Eye (tissue), 1 donor: ENCODE measurements around the gene AP1G2.
"Not testable (repeated sequence)": the region's sequence is repeated elsewhere in the genome, so short reads cannot be mapped to it uniquely, and the experiment has no call there.

ENCODE experiments used
- DNase-seq: peaks from one replicate; pipeline ENCODE4 v3.0.0-alpha.2; 2015

AP1G2 gene, protein sequence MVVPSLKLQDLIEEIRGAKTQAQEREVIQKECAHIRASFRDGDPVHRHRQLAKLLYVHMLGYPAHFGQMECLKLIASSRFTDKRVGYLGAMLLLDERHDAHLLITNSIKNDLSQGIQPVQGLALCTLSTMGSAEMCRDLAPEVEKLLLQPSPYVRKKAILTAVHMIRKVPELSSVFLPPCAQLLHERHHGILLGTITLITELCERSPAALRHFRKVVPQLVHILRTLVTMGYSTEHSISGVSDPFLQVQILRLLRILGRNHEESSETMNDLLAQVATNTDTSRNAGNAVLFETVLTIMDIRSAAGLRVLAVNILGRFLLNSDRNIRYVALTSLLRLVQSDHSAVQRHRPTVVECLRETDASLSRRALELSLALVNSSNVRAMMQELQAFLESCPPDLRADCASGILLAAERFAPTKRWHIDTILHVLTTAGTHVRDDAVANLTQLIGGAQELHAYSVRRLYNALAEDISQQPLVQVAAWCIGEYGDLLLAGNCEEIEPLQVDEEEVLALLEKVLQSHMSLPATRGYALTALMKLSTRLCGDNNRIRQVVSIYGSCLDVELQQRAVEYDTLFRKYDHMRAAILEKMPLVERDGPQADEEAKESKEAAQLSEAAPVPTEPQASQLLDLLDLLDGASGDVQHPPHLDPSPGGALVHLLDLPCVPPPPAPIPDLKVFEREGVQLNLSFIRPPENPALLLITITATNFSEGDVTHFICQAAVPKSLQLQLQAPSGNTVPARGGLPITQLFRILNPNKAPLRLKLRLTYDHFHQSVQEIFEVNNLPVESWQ

DNA sequence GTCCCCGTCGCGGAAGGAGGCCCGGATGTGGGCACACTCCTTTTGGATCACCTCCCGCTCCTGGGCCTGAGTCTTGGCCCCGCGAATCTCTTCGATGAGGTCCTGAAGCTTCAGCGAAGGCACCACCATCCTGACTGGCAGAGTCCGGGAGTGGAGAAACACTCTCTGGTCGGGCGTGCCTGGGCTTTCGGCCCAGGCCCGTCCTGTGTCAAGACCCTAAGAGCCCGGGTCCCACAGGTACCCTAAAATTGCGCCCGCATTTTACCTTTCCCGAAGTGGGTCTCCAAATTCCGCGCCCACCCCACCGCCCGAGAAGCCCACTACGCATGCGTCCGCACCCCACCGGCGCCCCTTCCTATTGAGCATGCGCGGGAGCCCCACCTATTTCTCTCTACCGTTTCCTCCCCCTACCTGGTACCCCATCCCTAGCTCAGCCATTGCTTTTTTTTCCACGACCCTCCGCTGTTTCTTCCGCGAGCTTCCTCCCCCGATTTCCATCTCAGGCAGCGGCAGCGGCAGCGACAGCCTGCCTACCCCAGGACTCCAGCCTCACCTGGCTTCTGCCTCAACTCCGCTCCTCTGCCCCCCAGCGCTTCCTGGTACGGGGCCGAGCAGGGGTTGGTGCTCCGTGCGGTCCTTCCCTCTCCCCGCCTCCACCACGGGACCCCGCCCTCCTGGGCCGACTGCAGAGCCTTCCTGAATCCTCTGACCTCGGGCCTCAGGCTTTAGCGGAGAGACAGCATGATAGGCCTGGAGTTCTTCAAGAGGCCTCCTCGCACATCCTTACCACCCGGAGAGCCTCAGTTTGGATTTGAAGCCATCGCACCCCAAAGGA is at the start of gene AP1G2:
Gene AP1G2, minus strand, starts transcription at position 606 of the 835 bp plus-strand sequence. Its CDS starts 477 bp downstream, at position 129.
- peak; percentile 90 for DNase-seq

DNA sequence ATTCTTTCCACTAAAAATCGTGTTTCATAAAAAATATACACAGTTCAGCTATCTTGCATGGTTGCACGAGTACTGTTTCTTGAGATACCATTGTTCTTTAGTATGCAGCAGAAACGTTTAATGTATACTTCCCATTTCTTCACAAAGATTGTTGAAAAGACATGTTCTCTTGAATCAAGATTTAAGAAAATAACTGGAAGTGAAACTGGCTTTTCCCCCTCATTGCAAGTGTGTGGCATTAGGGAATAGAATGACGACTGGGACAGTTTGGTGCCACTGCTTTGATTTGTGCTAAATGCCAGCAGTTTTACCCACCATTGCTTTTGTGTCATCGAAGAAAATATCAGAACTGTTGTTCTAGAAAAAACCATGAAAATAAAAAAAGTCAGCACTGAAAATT is 48.3 kb upstream of the AP1G2 start:
- DNase-seq = no peak

DNA sequence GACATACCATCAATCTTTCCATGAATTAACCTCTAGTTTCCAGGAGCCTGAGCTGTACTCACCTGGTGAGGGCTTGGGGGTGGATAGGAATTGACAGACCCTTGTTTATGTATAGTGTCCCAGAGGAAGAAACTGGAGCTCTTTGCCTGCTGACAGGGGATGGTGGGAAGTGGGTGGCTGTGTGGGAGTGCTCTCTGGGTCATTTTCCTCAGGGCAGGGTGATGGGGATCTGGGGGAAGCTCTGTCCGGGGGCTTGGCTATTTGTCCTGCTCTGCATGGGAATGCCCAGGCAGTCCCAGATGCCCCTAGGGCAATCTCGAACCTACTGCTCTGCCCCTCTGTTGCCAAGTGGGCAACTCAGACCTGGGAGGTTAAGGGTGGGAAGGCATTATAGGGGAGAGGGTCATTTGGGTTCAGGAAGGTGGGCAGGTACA is 46.8 kb upstream of the AP1G2 start:
- DNase-seq = no peak

DNA sequence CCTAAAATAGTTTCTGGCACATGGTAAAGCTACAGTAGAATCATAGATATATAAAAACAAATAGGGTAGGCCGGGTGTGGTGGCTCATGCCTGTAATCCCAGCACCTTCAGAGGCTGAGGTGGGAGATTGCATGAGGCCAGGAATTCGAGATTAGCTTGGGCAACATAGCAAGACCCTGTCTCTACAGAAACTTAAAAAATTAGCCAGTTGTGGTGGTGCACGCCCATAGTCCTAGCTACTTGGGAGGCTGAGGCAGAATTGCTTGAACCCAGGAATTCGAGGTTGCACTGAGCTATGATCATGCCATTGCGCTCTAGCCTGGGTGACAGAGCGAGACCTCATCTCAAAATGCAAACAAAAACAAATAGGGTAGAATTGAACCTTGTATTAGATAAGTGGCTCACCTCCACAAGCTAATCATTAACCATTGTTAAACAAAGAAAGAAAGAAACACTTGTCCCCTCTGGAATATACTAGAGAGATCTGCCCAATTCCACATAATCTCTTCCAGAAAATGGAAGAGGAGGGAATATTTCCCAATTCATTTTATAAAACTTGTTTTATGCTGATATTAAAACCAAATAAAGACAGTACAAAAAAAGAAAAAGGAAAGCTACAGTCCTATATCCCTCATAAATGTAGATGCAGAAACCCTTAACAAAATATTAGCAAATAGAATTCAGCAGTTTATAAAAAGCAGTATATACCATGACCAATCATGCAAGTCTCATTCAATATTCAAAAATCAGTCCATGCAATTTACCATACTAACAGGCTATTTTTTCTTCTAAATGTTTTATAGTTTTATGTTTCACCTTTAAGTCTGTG is 45.9 kb upstream of the AP1G2 start:
- DNase-seq = no peak

DNA sequence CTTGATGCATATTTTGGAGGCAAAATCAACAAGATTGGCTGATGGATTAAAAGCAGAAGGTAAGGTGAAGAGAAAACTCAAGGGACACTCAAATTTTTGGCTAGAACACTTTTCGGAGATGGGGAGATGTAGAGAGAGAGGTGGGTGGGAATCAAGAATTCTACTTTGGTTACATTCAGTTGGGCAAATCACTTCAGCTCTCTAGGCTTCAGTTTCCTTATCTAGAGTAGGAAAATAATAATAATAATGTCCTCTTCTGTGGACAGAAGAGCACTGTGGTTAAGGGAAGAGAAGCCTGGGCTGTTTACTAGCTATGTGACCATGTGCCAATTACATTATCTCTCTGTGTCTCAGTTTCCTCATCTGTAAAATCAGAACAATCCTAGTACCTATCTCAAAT is 45.2 kb upstream of the AP1G2 start:
- DNase-seq = no peak

DNA sequence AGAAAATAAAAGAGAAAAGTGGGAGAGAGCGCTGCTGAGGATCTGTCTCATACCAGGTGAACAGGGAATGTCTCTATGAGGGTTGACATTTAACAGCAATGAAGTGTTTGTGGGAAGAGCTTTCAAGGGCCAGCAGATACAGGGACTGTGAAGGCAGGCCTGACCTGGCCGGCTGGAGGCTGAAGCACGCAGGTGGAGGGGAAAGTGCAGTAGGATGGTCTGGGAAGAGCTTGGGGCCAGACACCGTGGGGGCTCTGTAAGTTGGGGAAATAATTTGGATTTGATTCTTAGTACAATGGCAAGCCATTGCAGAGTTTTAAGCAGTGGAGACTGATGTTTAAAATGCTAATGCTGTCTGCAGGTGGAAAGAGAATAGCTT is 44.8 kb upstream of the AP1G2 start:
- no peak for DNase-seq

DNA sequence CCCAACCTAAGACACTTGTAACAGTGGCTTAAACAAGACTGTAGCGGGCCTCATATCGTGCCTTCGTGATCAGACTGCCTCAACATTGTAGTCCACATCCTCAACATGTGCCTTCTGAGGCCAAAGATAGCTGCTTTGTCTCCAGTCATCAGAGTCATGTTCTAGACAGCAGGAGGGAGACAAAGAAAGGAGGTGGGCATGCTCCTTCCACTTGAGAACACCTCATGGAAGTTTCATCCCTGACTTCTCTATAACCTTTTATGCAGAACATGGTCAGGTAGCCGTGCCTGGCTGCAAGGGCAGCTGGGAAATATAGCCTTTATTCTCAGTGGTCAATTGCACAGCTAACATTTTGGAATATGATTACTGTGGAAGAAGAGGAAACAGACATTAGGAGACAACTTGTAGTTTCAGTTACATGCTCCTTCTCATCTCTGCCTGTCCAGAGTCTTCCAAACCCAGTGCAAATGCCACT is 43.3 kb upstream of the AP1G2 start:
- DNase-seq = no peak

DNA sequence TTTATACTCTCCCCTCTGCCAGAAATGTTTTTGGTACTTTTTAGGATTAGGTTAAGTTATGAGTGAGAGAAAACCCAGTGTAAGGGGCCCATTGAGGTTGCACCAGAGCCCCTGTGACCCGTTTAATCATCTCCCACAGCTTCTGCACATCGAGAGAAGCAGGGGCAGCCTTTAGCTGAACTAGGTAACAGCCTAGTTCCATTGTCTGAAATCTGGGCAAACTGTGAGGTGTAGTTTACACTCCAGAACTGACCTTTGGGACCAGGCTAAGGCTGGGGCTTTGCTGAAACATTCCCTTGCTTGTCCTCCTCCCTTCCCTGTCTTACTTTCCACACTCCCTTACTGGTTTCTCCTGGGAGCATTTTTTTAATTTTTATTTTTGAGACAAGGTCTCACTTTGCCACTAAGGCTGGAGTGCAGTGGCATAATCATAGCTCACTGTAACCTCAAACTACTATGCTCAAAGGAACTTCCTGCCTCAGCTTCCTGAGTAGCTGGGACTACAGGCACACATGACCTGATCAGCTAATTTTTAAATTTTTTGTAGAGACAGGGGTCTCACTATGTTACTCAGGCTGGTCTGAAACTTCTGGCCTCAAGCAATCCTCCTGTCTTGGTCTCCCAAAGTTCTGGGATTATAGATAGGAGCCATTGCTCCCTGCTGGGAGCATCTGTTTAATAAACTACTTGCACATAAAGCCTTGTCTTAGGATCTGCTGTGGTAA is 42.7 kb upstream of the AP1G2 start:
- no peak for DNase-seq

DNA sequence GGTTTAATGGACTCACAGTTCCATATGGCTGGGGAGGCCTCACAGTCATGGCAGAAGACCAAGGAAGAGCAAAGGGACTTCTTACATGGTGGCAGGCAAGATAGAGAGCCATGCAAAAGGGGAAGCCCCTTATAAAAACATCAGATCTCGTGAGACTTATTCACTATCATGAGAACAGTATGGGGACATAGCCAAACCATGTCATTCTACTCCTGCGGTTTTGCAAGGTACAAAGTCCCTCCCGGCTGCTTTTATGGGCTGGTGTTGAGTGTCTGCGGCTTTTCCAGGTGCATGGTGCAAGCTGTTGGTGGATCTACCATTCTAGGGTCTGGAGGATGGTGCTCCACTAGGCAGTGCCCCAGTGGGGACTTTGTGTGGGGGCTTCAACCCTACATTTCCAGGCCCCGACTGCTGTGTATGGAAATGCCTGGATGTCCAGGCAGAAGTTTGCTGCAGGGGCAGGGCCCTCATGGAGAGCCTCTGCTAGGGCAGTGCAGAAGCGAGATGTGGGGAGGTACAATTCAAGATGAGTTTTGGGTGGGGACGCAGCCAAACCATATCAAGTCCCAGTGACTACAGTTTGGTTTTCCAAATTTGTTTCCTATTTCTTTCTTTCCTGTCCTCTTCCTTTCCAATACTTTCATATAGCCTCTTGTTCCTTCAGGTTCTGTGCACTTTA is 42.0 kb upstream of the AP1G2 start:
- DNase-seq = not testable (repeated sequence)

DNA sequence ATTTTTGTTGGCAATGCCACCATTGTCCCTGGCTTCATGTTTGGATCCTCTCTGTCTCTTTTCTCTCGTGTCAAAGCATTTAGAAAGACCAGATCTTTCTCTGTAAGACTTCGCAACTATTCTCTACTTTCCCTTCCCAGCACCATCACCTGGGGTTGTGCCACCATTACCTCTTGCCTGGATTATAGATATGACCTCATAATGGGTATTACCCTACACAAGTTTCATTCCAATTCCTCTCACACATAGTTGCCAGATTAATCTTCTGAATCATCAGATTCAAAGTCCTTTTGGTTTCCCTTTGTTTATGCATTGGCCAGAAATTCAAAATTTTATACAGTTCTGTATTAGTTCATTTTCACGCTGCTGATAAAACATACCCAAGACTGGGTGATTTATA is 41.4 kb upstream of the AP1G2 start:
- no peak for DNase-seq

DNA sequence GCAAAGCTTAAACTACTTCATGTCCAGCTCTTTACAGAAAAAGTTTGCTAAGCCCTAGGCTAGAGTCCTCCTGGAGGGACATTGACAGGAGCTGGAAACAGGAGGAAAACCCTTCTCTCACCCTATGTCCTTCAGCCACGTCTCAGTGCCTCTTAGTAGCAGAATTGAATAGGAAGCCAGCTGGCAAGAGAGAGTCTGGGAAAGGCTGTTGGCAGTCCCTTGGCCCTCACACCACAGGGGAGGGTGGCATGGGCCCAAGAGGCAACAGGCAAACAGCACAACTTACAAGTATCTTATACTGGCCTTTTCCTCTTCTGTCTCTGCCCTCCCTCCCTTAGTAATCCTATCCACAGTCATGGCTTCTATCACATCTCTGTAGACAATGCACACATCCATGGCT is 40.9 kb upstream of the AP1G2 start:
- no peak for DNase-seq

DNA sequence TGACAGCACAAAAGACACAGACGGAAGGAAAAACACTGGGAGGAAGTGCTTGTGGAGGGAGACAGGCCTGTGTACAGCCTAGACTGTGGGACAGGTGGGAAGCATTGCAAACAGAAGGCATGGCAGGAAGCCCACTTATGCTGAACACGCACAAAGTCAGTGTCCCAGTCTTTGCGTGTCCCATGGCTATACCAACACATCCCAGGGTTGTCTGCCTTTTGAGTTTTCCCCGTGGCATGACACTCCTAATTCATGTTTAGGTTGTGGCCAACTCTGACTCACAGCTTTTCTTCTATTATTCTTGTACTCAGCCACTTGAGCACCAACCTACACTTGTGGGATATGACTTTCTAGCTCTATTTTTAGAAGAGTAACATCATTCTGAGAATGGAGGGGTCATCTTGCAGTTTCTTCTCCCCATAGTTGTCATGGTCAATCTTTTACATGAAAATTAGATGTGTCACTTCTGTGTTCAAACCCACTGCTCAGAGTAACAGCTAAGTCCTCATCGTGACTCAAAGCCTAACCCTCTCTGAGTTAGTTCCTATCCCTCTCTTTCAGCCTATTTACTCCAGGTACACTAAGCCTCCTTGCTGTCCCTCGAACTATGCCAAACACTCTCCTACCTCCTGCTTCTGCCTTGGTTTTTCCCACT is 38.5 kb upstream of the AP1G2 start:
- DNase-seq = no peak

DNA sequence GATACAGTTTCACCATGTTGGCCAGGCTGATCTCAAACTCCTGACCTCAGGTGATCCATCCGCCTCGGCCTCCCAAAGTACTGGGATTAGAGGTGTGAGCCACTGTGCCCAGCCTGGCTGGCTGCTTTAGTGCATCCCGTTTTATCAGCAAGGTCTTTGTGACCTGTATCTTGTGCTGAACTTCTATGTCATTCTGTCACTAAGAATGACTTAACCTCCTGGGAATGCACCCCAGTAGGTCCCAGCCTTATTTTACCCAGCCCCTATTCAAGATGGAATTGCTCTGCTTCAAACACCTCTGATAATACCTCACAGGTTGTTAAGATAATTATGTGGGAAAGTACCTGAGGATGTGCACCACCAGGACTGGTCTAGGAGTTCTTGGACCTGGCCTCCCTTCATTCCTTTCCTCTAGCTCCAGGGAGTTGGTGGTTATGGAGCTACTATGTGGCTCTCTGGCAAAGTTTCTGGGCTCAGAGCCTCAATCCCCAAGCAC is 37.1 kb upstream of the AP1G2 start:
- DNase-seq = no peak

DNA sequence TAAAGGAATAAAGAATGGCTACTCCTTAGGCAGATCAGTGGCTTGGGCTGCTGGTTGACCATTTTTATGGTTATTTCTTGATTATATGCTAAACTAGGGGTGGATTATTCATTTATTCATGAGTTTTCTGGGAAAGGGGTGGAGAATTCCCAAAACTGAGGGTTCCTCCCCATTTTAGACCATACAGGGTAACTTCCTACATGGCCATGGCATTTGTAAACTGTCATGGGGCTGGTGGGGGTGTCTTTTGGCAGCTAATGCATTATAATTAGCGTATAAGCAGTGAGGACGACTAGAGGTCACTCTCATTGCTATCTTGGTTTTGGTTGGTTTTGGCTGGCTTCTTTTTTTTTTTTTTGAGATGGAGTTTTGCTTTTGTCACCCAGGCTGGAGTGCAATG is 36.6 kb upstream of the AP1G2 start:
- no peak for DNase-seq

DNA sequence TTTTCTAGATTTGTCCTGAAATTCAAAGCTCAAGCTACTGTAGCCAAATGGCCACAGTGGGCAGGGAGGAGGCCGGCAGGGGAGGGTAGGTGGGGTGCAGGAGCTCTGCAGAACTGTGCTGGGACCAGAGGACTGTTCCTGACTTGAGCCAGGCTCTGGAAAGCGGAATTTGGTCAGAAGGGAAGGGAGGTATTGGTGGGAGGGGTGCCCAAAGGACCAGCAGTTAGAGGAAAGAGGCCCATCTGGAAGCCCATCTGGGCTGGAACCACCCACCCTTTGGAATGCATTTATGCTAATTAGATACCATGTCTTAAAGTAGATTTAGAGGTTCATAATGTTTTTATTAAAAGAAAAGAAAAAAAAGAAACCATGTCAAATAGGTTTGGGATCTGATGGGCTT is 35.5 kb upstream of the AP1G2 start:
- DNase-seq = no peak

DNA sequence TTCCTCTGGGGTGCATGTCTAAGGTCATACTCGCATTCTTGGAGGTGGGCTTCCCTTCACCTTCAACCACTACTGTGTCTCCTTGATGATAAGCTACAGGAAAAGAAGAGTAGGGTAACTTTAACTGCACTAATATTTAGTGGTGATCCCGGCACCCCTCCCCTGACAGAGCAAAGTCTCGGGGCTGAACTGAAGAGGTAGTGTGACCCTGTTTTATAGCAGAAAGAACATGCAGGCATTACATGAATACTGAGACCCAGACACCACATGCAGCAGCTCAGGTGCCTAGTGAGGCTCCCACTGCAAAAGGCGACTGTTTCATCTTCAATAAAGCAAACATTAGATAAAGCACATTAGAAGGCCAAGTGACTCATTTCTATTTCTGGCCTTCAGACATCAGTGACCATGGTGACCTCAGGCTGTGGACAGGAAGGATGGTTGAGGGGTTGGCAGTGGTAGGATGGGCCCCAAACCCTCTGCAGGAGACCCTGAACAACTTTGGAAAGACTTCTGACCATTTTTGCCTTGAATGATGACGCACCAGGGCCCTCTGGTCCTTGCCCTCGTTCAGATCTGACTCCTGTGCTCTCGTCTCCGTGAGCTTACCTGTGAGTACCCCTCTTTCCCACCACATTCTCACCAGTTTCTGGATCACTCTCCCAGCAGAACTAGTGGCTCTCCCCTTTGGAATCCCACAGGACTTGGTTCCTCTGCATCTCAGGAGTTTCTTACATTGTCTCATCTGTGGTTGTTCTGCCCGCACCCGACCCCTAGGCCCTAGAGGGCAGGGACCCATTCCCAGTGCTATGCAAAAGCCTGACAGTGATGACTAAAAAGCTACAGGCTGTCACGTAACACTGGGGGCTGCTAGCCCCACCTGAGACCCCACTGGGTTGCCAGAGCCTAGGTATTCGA is 34.8 kb upstream of the AP1G2 start:
- DNase-seq = no peak

DNA sequence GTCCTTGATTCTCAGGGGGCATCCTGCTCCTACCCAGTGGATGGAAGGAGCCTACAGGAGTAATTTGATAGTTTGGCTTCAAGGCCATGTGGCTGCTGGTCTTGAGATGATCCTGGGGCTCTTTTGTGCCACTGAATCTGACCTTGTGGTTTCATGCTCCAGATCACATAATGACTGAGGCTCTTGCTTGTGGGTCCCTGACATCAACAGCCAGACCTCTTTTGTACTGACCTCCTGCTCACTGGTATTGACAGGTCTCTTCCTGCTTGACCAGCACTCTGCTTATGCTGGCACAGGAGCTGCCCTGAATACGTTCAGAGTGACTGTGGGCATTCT is 34.2 kb upstream of the AP1G2 start:
- DNase-seq = no peak

DNA sequence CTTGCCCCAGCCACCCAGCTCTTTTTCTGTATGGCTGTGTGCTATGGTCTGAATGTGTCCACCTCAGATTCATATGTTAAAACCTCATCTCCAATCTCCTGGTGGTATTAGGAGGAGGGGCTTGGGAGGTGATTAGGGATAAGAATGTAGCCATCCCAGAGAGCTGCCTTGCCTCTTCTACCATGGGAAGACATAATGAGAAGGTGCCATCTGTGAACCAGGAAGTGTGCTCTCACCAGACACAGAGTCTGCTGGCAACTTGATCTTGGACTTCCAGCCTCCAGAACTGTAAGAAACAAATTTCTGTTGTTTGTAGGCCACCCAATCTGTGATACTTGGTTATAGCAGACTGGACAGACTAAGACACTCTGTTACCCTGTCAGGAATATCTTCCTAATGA is 33.8 kb upstream of the AP1G2 start:
- DNase-seq = no peak

DNA sequence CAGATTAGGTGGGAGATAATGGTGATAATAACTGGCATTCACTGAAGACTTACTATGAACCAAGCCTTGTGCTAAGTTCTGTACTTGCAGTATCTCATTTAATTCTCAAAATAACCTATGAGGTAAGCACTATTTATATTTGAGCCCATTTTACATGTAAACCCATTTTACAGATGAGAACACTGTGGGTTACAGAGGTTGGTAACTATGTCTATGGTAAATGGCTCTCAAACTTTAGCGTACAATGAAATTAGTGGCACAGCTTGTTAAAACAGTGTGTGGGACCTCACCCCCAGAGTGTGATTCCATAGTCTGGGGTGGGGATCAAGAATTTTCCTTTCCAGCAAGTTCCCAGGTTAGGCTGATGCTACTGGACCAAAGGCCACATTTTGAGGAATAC is 33.2 kb upstream of the AP1G2 start:
- no peak for DNase-seq
